Measurements from ENCODE around the gene TMEM223.
"Not testable (repeated sequence)": the region's sequence is repeated elsewhere in the genome, so short reads cannot be mapped to it uniquely, and the experiment has no call there.

Gene TMEM223

DNA sequence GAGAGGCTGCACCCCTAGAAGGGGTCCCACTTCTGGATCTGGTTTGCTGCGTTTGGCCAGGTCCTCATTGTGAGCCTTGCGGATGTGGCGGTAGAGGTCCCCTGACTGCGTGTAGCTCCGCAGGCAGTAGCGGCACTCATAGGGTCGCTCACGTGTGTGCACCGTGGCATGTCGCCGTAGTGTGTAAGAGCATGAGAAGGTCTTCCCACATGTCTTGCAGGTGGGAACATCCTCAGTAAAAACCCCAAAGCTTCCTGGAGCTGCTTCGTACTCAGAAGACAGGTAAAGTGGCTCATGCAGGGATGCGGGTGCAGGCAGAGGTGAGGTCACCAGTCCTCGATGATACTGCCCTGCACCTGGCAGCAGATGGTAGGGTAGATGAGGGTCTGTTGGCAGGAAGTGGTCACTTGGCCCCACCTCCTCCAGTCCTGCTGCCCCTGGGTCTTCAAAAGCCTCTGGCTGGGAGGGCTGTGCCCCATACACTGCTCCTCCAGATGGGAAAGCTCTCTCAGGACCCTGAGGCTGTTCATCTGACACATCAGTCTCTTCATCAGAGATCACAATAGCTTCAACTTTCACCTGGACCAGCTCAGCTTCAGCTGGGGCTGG, 39.5 kb downstream of the TMEM223 start:
- no peak for DNase-seq

GRCh38 chr11:62749931-62750330, 41.9 kb downstream of the TMEM223 start:
- not testable (repeated sequence) for DNase-seq

DNA sequence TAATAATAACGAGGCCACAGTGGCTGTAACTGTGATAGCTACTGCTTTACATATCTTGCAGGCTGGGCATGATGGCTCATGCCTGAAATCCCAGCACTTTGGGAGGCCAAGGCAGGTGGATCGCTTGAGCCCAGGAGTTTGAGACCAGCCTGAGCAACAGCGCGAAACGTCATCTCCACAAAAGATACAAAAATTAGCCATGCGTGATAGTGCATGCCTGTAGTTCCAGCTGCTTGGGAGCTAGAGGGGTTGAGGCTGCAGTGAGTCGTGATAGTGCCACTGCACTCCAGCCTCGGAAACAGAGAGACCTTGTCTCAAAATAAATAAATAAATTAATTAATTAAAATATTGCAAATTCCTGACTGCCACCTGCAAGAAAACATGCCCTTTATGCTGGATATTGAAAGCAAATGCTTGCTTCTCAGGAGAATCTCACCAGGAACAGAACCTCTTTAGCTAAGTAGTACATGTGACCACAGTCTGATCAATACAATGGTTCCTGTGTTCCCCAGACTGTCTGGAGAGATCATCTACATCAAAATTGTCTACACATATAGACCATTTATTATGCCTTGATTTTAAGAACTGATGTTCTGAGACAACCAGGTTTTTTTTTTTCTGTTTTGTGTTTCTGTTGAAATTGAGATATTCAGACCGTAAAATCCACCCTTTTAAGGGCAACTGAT, 44.2 kb downstream of the TMEM223 start:
- no peak for DNase-seq
